GM12873 (cell line): ENCODE results near the gene COX7A2L.

Experiments
- CTCF ChIP-seq: IDR thresholded peaks from 2 replicates; pipeline ENCODE4 v1.5.1; 2012; ENCODE audit warnings: low read depth, mild to moderate bottlenecking, moderate library complexity, low read length, control low read depth; ENCODE audit not compliant: insufficient read depth; ENCODE audit errors: missing control alignments

COX7A2L gene

DNA sequence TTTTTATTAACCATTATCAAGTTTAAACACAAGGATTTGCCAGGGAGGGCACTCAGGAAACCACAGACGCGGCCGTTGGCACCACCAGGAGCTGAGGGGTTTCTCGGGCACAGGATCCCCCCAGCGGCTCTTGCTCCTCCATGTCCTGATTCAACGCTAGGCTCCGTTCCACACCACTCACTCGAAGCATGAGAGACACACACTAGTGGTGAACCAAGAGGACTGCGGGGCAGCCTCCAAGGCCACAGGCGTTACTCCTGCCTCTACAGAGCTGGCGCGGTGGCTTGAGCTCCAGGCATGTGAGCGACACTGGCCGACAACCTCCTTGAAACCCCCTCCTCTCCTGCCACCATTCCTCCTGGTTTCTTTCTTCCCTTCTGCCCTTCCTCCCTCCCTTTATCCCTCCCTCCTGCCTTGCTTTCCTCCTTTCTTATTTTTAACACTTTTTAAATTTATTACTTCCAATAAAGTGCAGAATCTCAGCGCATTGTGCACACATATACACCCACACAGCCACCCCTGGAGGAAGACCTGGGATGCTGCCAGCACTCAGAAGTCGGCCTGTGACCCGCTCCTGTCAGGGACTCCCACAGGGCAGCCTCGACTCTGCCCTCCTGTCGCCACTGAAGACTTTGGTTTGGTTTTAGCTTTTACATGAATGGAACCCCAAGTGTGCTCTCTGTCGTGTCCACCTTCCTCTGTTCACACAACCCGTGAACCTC is 21.7 kb downstream of the COX7A2L start:
- peak; percentile 22 for TF ChIP-seq CTCF

DNA sequence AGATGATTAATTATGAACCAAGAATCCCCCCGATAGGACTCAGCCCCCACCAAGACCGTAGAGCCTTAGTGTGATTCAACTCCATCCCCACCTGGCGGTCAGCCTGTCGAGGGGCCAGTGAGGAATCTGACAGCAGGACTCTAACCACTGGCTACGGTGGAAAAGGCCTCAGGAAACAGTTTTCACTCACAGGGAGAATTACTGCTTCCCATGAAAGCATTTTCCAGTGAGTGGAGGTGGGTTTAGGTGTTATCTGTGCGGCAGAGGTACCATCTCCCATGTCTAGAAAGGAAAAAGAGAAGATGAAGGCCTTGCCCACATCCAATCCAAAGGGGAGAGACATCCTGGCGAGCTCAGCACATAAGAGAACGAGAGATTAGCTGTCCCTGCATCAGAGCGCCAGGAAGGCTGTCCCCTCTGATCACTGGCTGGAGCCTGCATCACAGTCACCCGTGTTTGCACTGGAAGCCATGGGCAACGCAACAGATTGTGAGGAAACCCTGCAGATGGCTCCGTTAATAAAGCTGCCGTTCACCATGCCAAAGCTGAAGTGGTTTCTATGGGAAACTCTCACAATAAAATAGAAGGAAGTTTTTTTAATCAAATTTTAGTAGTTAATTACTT is 22.3 kb downstream of the COX7A2L start:
- no peak for TF ChIP-seq CTCF

DNA sequence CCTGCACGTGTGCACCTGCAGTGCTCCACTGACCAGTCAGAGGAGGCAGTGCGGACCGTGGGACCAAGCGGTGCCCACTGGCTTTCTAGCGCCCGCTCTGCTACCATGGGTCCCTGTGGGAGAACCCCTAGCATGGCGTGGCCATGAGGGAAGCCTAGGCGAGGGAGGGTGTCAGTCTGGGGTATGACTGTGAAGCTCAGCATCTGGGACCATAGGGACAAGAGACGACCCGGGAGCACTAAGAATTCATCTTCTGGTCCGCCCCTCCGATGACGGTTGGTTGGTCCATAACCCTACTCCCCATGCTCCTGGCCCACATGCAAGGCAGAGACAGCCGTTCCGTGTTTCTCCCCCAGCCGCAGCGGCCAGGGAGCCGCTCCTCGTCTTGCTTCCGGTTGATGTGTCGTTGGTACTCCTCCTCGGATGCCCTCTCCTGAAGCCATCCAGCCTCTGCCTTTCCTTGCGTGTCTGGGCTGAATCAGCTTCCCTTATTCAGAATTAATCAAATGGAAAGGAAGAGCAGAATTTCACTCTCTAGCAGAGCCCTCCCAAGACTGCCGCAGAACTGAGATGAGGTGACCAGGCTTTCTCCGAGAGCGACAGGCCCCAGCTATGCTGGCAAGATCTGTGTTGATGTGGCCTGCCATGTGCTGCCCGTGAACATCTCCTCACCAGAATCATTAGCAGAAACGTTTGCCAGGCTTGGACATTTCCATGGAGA is 23.0 kb downstream of the COX7A2L start:
- TF ChIP-seq CTCF = no peak

GRCh38 chr2:42337356-42337820 is 23.6 kb downstream of the COX7A2L start:
- no peak for TF ChIP-seq CTCF

- no peak for TF ChIP-seq CTCF
Observed at GRCh38 chr2:42336361-42336965, 24.6 kb downstream of the COX7A2L start.

DNA sequence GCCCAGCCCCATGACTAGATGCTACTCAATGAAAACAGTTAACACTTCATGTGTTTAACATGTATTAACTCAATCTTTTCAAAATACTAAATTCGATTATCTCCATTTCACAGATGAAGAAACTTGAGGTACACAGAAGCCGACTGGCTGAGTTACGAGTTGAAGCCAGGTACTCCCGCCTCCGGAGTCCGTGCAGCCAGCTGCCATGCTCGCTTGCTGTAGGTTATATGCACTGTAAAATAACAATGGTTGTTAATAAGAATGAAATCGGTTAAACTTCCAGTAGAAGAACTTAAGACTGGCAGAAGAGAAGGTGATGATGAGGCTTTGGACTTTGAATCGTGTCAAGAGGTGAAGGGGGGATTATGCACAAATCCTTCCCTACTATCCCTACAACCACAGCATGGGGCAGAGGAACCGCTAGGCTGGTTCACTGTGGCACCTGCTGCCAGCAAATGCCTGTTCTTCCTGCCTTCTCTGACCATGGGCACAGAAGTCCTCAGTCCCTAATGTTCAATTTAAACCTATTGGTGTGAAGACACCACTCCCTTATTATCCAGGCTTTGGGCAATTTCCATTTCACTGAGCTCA is 25.4 kb downstream of the COX7A2L start:
- TF ChIP-seq CTCF = no peak
